NCI-H1092 treated with DMSO at 0.1 percent for 48 hours (cell line): ENCODE measurements around the gene TMCC3.
"Not testable (repeated sequence)": the region's sequence is repeated elsewhere in the genome, so short reads cannot be mapped to it uniquely, and the experiment has no call there.

Experiments
- DNase-seq: peaks from one replicate; lab custom pipeline; 2025; lab: John Stamatoyannopoulos, UW

Gene TMCC3

DNA sequence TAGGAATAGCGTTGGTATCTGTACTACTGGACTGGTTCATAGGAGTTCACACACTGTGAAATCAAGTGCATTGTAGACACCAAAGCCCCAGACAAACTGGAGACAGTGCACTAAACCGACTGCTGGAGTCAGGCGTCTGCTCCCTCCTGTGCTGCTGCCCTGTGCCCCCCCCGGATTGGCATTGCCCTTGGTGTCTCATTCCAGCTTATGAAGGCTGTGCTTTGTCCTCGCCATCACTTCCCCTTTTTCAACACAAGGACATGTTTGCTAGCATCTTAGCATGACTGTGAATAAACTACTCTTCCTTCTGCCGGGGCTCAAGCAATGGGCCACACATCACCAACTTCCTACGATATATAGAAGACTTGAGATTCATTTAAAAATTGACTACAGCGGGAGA, 84.0 kb downstream of the TMCC3 start:
- DNase-seq, result no peak

DNA sequence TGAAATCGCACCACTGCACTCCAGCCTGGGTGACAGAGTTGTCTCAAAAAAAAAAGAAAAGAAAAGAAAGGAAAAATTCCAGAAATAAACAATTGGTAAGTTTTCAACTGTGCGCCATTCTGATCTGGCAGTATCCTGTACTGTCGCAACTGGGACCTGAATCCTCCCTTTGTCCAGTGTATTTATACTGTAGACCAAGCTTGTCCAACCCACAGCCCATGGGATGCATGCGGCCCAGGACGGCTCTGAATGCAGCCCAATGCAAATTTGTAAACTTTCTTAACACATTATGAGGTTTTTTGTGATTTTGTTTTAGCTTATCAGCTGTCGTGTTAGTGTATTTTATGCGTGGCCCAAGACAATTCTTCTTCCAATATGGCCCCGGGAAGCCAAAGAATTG, 84.7 kb downstream of the TMCC3 start:
- no peak for DNase-seq

DNA sequence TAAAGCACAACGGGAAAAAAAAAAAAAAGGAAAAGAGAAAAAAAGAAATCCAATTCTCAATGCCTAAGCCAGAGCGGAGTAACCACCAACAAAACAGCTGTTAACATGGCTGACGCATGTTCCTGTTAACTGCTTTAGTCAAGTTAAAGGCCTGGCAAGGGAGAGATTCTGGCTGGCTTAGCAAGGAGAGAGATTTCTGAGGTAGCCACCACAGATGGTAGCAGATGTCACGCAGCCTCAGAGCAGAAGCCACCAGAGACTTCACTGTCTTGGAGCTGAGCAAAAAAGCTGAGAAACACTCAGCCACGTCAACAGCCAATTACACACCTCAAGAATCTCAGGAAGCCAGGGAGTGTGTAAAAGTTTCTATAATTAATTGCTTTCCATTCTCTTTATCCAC, 87.1 kb downstream of the TMCC3 start:
- DNase-seq, result no peak

DNA sequence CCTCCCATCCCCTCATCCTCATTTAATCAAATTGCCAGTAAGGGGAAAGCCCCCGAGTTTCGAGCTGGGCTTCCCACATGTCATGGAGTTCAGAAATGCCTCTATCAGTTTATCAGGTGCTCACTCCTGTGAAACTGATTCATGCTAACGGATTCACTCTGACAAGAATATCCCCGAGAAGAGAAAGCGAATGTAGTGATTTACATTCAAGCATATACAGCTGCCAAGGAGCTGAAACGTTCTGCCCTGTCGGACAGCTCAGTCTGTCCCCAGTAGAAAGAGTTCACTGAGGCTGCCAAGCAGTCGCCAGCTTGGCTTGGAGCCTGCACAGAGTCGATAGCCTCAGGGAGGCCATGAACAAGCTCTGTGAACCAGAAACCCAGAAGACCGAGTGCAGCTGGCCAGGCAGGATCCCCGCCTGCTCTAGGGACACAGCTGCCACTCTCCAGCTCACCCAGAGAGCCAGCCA, 88.4 kb downstream of the TMCC3 start:
- DNase-seq, result peak; percentile 52

DNA sequence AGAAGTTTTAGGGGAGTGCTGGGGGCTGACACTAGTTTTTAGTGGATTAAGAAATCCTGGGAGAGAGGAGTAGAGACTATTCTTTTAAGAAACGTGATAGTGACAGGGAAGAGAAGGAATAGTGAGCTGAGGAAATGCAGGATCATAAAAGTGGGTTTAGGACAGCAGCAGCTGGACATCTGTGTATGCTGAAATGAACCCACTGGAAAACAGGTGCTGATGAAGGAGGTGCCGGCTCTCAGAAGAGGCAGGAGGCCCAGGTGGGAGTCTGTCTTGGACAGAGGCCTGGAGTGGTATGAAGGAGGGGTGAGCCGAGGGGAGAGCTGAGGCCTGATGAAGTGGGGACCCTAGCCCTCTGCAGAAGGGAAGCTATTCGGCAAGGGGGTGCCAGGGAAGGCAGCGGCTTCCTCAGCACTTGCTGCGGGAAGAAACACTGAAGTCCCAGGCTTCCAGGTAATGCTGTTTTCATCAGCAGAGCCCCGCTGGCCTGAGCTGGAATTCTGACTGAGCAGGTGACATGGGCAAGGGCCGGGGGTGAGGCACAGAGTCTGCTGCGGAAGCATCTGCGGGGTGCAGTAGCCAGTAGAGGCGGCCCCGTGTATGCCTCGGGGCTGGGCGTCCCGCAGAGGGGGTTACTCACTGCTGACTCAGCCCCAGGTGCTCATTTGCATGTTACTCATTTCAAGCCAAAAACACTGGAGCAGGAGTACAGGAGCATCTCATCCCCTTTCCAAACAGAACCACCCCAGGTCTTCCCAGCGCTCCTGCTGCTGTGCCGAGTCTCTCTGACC, 89.7 kb downstream of the TMCC3 start:
- no peak for DNase-seq

DNA sequence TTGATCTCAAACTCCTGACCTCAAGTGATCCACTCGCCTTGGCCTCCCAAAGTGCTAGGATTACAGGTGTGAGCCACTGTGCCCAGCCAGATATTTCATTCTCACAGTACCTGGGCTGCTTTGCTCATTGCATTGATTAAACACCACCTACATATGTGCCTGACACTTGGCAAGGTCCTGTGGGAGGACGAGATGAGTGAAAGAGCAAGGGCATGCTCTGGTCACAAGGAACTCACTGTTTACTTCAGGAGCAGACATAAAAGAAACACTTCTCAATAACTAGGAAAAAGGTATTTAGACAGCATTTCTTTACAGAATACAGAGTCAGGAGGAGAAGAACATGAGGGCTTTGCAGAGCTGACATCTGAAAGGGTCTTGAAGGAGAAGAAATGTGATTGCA, 91.7 kb downstream of the TMCC3 start:
- no peak for DNase-seq

DNA sequence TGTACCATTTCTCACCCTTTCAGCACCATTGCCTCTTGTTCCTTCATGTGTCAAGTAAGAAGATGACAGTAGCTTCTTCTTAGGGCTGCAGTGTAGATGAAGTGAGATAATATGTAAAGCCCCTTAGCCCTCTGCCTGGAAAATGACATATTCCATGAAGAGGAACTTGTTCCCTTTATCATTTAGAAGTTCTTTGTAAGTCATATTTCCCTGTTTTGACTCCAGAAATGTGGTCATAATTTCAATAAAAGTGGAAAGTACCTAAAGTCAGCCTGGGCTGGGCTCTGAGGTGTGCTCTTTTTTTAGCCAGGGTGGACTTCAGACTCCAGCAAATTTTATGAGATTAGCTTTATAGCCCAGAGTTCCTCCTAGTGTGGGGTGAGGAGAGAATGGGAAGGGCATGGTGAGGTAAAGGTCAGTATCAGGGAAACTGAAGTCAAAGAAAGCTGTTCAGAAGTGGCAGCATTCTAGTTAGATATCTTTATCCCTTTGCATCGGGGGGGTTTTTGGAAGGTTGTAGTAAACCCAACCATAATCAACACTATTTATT, 92.5 kb downstream of the TMCC3 start:
- no peak for DNase-seq

DNA sequence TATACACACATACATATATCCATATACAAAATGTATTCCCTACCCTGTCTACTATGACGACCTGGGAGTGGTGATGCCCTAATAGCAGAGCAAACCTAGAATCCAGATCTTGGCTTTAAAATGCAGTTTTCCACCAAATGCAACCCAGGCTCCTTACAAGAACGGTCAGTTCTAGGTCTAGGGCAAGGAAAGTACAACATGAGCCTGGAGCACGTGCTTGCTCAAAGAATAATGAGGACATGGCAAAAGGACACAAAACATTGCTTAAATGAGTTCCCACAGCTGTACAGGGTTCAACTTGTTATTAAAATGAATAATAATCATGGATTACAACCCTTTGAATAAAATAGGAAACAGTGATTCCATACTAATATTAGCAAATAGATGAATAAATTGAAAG, 94.7 kb downstream of the TMCC3 start:
- DNase-seq, result no peak

DNA sequence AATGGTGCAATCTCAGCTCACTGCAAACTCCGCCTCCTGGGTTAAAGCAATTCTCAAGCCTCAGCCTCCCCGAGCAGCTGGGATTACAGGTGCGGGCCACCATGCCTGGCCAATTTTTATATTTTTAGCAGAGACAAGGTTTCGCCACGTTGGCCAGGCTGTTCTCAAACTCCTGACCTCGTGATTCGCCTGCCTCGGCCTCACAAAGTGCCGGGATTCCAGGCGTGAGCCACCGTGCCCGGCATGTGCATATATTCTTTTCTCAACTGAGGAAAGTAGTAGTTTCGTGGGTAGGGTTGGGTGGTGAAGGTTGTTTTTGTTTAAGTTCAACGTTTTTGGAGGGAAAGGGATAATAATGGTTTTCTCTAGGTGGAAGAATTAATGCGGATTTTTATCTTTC, 96.5 kb downstream of the TMCC3 start:
- DNase-seq, result no peak

DNA sequence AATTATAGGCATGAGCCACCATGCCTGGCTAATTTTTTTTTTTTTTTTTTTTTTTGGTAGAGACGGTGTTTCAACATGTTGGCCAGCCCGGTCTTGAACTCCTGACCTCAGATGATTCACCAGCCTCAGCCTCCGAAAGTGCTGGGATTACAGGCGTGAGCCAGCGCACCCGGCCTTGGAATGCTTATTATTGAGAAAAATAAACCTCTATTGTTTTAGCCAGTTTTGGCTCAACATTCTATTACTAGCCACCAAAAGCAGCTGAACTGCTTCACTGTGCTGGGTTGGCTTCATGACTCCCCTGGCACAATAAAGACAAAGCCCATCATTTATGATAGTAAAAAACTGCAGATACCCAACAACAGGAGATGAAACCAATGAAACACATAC, 97.2 kb downstream of the TMCC3 start:
- no peak for DNase-seq

DNA sequence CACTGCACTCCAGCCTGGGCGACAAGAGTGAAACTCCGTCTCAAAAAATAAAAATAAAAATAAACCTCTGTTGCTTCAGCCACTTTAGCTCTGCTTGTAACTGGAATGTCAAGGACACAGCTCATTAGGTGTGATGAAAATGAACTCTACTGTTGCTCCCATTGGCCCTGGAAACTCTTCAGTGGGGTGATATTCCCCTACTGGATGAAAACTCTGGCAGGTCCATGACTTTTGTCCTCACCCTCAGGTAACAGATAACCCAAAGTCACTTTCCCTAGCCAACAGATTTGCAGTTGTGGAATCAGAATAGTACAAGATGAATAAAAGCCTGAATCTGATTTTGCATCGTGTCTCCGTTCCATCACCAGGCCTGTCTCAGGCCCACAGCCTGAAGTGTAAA, 98.5 kb downstream of the TMCC3 start:
- no peak for DNase-seq

DNA sequence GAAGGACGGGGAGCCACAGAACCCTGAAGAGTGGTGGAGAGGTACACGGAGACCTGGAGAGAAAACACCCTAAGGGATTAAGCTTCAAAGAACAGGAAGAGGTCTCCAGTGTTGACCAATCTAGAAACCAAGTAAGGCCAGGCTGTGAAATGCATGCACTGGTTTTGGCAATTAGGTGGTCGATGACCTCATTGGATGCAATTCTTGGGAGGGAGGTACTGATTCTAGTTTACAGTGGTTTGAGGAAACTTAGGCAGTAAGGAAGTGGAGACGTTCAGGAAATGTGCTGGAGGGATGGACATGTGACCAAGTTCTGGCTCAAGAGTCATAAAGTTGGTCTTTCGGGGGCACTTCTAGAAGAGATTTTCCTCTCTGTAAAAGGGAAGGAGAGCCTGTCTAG, 99.4 kb downstream of the TMCC3 start:
- no peak for DNase-seq

DNA sequence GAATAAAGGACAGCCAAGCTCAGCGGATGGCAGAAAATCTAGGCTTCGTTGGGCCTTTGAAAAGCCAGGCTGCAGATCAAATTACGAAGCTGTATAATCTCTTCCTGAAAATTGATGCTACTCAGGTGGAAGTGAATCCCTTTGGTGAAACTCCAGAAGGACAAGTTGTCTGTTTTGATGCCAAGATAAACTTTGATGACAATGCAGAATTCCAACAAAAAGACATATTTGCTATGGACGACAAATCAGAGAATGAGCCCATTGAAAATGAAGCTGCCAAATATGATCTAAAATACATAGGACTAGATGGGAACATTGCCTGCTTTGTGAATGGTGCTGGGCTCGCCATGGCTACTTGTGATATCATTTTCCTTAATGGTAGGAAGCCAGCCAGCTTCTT, 101.5 kb downstream of the TMCC3 start:
- DNase-seq, result not testable (repeated sequence)

DNA sequence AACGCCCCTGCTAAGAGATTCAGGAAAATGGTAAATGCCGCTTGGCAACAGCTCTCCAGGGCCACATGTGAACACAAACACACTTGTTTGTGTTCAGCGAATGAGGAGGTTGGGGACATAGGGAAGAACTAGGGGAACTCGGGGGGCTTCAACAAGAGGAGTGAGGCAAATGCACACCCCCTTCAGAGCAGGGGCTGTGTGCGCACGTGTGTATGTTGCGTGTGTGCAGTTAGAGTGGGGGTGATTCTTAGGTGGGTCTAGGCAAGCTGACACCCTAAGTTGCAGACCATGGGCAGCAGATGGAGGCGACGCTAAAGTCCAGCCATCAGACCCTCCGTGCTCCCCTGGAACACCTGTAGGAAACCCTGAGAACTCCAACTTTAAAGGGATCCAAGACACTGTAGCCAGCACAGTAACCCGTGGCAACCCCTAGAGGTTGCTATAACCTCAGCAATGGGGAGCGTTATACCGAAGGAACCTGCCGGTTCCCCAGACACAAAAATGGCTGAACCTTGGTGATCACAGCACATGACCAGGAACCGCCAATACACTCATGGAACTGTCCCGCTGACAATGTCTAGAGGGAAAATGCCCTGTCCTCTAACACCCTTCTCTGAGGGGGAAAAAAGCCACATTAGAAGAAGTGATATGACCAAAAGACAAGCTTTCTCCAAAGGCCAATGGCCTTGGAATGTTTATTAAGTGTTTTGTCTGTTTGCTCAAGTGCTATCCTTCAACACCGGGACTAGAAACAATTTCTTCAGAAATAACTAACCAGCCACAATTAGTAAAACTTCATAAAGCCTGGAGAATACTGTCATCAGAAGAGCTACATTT, 104.2 kb downstream of the TMCC3 start:
- DNase-seq, result peak; percentile 29

DNA sequence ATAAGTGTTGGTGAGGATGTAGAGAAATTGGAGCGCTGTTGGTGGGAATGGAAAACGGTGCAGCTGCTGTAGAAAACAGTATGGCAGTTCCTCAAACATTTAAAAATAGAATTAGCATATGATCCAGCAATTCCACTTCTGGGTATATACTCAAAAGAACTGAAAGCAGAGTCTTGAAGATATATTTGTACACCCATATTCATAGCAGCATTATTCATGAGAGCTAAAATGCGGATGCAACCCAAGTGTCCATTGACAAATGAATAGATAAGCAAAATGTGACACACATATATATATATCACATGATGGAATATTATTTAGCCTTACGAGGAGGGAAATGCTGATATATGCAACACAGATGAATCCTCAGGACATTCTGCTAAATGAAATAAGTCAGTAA, 106.0 kb downstream of the TMCC3 start:
- no peak for DNase-seq

DNA sequence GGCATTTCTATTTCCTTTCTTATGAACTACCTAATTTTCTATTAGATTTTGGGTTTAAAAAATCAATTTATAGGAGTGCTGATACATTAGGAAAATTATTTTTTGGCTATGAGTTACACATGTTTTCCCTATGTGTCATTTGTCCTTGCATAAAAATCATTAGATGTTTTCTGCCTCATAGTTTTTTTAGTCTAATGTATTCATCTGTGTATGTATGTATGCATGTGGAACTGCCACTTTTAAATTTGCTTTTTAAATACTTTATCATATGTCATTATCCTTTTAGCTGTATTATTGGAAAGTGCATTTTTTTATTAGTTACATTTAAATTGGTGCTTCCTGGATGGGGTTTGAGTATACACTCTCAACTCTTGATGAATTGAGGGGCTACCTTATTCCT, 112.0 kb downstream of the TMCC3 start:
- DNase-seq, result no peak

DNA sequence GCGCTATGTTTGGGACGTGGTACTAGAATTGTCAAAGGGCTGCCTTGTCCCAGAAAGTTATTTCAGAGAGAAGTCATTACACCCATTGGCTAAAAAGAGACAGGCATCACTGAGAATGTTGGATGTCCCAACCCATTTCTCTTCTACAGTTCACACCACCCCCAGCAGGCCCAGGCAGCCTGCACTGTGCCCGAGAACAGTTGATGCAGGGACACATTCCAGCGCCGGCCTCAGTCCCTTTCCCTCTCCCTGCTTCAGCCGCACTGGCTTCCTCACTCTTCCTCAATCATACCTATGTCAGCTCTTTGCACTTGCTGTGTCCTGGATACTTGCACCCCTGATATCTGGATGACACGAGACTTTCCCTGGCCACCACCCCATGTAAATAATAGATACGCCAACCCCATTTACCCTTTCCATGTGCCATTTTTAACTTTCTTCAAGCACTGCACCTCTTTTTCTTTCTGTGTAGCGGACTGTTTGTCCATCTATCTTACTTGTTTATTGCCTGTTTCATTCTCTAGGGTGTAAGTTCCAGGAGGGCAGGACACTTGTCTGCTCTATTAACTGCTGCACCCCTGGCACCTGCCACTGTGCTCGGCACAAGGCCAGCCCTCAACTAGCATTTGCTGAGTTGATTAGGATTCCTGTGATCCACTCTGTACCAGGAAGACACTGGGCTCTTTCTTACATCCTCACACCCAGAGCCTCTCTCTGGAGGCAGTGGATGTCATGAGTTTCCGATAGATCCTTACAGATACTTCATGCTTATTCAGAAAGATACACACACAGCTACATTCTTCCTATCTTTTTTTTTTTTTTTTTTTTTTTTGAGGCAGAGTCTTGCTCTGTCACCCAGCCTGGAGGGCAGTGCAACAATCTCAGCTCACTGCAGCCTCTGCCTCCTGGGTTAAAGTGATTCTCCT, 114.1 kb downstream of the TMCC3 start:
- DNase-seq, result peak; percentile 65

DNA sequence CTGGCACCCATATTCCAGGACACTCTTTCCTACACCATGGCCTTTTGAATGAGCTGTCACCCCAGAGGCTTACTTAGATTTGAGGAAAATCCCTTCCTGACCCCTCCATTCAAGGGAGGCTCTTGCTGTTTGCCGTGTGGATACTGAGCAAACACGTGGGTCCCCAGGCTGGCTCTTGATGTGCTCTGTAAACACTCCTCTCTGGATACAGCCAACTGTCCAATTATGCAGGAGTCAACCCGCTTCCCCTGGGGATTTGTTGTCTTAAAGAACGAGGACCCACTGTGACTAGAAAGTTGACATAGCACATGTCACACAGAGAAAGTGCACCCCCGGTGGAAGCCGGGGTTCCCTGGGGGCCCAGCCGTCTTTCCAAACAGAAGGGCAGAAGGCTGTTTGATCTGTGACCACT, 114.8 kb downstream of the TMCC3 start:
- DNase-seq, result peak; percentile 94

DNA sequence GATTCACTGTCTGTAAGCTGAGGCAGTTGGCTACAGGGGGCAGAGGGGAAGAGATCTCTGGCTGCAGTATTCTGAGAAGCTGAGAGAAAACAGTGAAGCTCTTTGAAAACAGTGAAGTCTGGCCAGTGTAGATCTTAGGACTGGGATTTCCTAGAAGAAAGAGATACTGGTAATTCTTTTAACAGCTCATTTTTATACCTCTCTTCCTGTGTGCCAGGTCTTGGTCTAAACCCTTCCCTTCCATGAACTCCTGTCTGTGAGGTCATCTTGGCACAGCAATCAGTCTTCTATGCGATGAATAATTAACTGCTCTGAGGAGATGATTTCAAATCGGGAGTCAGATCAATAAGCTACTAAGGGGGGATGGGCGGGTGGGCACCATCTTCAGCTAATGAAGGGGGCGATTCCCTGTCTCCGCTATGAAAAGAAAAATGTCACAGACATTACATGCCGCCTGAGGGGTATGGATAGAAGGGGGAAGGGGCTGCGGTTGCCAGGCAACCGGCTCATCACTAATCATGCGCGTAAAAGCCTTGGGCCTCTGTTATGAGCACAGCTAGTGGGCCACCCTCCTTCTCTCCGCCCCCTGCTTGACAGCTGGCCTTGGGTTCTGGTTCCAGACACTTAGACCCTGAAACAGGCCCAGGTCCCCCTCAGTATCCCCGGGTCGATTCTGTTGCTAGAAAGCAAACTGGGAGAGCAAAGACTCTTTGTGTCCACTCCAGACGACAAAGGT, 115.4 kb downstream of the TMCC3 start:
- peak; percentile 91 for DNase-seq

DNA sequence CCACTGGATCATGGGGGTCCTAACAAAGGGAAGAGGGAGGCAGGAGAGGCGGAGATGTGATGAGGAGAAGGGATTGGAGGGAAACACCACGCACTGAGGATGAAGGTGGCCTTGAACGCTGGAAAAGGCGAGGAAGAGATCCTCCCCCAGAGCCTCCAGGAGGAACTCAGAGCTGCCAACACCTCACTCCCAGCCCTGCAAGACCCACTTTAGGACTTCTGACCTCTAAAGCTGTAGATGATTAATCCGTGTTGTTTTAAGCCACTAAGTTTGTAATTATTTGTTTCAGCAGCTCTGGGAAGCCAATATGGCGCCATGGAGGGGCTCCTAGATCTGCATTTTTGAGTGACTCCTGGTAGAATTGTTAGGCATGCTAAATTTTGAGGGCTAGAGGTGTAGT, 116.1 kb downstream of the TMCC3 start:
- no peak for DNase-seq
